Mucosa of stomach (tissue), 1 donor: ENCODE results near the gene CDR2.

Experiments
- H3K27me3 ChIP-seq: one replicate; pipeline ENCODE4 v1.7.0; 2013; ENCODE audit warnings: mild to moderate bottlenecking, low read length; ENCODE audit not compliant: control insufficient read depth, insufficient read depth
- H3K36me3 ChIP-seq: one replicate; pipeline ENCODE4 v1.7.0; 2013; ENCODE audit warnings: low read length; ENCODE audit not compliant: control insufficient read depth, insufficient read depth
- H3K4me1 ChIP-seq: one replicate; pipeline ENCODE4 v1.7.0; 2013; ENCODE audit warnings: mild to moderate bottlenecking, low read length; ENCODE audit not compliant: control insufficient read depth, insufficient read depth
- H3K4me3 ChIP-seq: one replicate; pipeline ENCODE4 v1.7.0; 2013; ENCODE audit warnings: low read length
- H3K9ac ChIP-seq: one replicate; pipeline ENCODE4 v1.7.0; 2013; ENCODE audit warnings: mild to moderate bottlenecking, low read length, moderate library complexity
- H3K9me3 ChIP-seq: one replicate; pipeline ENCODE4 v1.7.0; 2013; ENCODE audit warnings: mild to moderate bottlenecking, low read length, moderate library complexity; ENCODE audit not compliant: control insufficient read depth
- donor health status: Pancreatic carcinoma.

Gene CDR2

GRCh38 chr16:22318690-22319358, 55.6 kb downstream of the CDR2 start:
- no peaks in the 10 kb centered on the region for H3K27me3 ChIP-seq
- peaks cover 4% of the 10 kb centered on the region for H3K36me3 ChIP-seq
- no peaks in the 10 kb centered on the region for H3K9me3 ChIP-seq
- no peaks in the 10 kb centered on the region for H3K4me1 ChIP-seq
- H3K4me3 ChIP-seq: no peak overlapping the region
- H3K9ac ChIP-seq: no peak overlapping the region

- no peak overlapping the region for H3K9ac ChIP-seq
- H3K27me3 ChIP-seq: no peaks in the 10 kb centered on the region
- no peak overlapping the region for H3K4me3 ChIP-seq
- no peaks in the 10 kb centered on the region for H3K9me3 ChIP-seq
- H3K4me1 ChIP-seq: no peaks in the 10 kb centered on the region
- H3K36me3 ChIP-seq: peaks cover 4% of the 10 kb centered on the region
These were observed 56.8 kb downstream of the CDR2 start for GRCh38 chr16:22317625-22318024.

- Histone ChIP-seq H3K4me1 (no peaks in the 10 kb centered on the region), H3K9me3 (no peaks in the 10 kb centered on the region), H3K36me3 (peaks cover 4% of the 10 kb centered on the region), H3K9ac (no peak overlapping the region), H3K27me3 (no peaks in the 10 kb centered on the region), H3K4me3 (no peak overlapping the region)
These were observed 57.4 kb downstream of the CDR2 start for GRCh38 chr16:22317001-22317530.

DNA sequence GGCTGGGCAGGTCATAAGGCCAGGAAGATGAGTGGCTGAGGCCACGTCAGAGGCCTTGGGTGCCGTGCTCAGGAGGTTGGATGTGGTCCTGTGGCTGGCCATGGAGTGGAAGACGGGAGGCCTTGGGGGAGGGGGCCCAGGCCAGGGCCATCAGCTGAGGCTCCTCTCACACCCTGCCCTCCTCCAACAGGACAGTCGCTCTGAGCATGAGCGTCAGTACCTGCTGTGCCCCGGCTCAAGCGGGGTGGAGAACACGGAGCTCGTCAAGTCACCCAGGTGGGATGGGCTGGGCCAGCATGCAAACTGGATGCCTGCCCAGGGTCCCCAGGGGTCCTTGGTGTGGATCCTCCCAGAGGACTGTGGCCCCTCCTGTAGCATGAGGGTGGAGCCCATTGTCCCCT, 58.0 kb downstream of the CDR2 start:
- Histone ChIP-seq H3K9ac (no peak overlapping the region), H3K4me3 (no peak overlapping the region), H3K27me3 (no peaks in the 10 kb centered on the region), H3K36me3 (peaks cover 8% of the 10 kb centered on the region), H3K9me3 (no peaks in the 10 kb centered on the region), H3K4me1 (no peaks in the 10 kb centered on the region)

- no peaks in the 10 kb centered on the region for H3K4me1 ChIP-seq
- H3K9me3 ChIP-seq: no peaks in the 10 kb centered on the region
- H3K36me3 ChIP-seq: peaks cover 8% of the 10 kb centered on the region
- H3K9ac ChIP-seq: no peak overlapping the region
- no peak overlapping the region for H3K4me3 ChIP-seq
- H3K27me3 ChIP-seq: no peaks in the 10 kb centered on the region
These were observed 58.4 kb downstream of the CDR2 start for GRCh38 chr16:22315979-22316378.

DNA sequence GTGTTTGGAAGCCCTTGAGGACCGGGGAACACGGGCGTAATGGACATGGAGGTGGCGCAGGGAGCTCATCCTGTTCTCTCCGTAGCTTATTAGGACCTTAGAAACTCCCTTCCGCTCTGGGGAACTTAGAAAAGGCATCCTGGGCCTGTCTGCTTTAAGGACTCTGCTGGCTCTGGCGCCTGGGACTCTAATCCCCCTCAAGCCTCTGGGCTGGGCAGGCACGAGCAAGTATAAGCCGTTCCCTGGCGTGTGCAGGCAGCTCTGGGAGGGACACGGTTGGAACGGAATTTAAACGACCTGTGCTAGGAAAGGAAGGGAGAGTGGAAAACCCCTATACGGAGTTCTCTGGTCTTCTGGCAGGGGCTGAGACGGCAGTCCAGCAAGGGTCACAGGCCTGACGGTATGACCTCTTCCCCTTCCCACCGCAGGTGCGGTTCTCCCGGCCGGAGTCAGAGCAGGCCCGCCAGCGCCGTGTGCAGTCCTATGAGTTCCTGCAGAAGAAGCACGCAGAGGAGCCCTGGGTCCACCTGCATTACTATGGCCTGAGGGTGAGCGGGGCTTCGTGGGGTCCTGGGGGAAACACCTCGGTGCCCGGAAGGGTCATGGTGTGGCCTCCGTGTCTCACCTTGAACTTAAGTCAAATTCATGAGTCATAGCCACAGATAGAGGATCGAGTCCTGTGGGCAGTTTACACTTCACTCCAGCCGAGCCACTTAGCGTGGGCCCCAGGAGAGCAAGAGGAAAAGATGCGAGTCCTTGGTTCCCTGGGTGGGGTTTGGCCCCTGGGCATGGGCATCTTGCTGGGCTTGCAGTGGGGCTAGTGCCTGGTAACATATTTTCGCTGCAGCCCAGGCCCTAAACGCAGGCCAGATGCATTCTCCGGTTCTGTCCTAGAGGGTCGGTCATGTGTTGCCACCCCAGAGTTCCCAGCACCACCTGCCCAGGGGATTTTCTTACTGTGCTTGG, 59.5 kb downstream of the CDR2 start:
- H3K9ac ChIP-seq: no peak overlapping the region
- no peak overlapping the region for H3K4me3 ChIP-seq
- H3K9me3 ChIP-seq: no peaks in the 10 kb centered on the region
- H3K36me3 ChIP-seq: peaks cover 8% of the 10 kb centered on the region
- no peaks in the 10 kb centered on the region for H3K27me3 ChIP-seq
- H3K4me1 ChIP-seq: no peaks in the 10 kb centered on the region

DNA sequence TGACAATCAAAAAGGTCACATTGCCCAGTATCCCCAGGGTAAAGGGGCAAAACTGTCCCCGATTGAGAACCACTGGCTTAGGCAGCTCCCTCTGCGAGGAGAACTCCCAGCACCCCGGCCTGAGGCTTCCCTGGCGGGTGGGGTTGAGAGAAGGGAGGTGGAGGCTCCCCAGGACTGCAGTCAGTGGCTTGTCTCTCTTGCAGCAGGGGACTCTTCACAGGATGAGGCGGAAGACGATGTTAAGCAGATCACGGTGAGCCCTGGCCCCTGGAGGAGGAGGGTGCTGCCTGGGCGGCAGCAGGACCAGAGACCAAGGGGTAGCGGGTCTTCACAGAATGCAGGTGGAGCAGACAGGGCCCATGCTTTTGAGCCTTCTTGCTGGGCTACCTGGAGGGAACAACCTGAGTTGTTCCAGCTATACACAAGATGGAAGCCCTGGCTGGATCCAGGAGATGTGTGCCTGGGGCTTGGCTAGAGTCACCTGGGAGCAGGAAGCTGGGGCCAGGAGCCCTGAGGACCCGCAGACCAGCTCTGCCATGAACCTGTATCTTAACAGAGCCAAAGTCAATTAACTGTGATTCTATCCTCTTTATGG, 60.4 kb downstream of the CDR2 start:
- no peak overlapping the region for H3K9ac ChIP-seq
- H3K27me3 ChIP-seq: no peaks in the 10 kb centered on the region
- no peaks in the 10 kb centered on the region for H3K9me3 ChIP-seq
- peaks cover 13% of the 10 kb centered on the region for H3K36me3 ChIP-seq
- no peaks in the 10 kb centered on the region for H3K4me1 ChIP-seq
- H3K4me3 ChIP-seq: no peak overlapping the region

DNA sequence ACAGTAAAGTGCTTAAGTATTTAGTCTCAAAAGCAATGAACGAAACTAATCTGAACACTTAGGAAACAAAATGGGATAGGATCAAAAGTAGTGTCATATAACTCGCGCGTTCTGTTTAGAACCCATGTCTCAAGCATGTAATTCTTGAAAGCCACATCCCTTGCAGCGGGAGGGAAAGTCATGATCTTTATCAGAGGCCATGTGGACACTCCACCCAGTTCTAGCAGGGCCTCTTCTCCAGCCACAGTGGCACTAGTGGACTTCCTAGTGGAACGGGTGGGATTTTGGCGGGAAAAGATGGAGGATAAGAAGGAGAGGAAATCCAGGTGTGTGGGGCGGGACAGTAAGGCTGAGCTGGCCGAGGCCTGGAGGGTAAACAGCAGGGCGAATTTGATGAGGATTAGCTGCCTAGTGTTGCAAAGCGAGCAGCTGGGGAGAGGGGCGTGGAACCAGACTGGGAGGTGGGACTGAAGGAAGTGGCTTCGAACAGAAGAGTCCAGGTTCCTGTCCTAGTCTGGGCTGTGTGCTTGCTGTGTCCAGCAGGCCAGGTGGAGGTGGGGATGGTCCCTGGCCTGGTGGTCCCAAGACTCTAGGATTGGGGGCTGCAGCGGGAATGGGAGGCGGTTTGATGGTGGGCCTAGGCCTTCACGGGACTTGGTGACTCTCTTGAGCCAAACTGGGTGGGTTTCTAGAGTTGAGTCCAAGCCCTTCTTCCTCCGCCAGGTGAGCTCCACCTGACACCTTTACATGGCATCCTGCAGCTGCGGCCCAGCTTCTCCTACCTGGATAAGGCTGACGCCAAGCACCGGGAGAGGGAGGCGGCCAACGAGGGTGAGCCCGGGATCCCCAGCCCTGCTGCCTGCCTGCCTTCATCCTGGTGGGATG, 61.3 kb downstream of the CDR2 start:
- Histone ChIP-seq H3K27me3 (no peaks in the 10 kb centered on the region), H3K4me1 (no peaks in the 10 kb centered on the region), H3K36me3 (peaks cover 9% of the 10 kb centered on the region), H3K9me3 (no peaks in the 10 kb centered on the region), H3K9ac (no peak overlapping the region), H3K4me3 (no peak overlapping the region)

GRCh38 chr16:22311520-22311919, 62.9 kb downstream of the CDR2 start:
- peaks cover 9% of the 10 kb centered on the region for H3K36me3 ChIP-seq

DNA sequence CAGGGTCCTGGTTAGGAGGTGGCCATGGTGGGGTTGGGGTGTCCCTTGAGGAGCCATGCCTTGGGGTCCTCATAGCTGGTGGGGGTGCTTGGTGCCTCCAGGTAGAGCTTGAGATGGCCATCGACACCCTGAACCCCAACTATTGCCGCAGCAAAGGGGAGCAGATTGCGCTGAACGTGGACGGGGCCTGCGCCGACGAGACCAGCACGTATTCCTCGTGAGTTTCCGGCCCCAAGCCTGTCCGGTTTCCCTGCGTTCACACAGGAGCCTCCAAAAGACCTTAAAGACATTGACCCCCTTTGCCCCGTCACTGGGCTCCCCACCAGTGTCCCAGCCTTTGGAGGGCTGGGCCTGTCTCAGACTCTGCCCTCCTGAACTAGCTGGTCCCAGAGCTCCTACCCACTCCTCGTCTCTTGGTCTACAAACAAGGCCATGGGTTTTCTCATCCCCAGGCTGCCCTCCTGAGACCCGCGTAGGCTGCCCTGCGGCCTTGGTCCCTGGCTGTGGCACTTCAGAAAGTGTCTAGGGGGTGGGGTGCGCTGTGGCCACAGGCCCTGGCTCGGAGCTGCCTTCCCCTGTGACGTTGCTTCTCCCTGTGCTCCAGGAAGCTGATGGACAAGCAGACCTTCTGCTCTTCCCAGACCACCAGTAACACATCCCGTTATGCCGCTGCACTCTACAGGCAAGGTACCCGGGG, 65.4 kb downstream of the CDR2 start:
- no peaks in the 10 kb centered on the region for H3K9me3 ChIP-seq
- H3K36me3 ChIP-seq: peaks cover 15% of the 10 kb centered on the region
- no peaks in the 10 kb centered on the region for H3K4me1 ChIP-seq
- H3K27me3 ChIP-seq: no peaks in the 10 kb centered on the region
- H3K9ac ChIP-seq: no peak overlapping the region
- H3K4me3 ChIP-seq: no peak overlapping the region

More at GRCh38 chr16:22311520-22311919, 62.9 kb downstream of the CDR2 start:
- no peak overlapping the region for H3K4me3 ChIP-seq
- H3K27me3 ChIP-seq: no peaks in the 10 kb centered on the region
- no peaks in the 10 kb centered on the region for H3K9me3 ChIP-seq
- H3K4me1 ChIP-seq: no peaks in the 10 kb centered on the region
- no peak overlapping the region for H3K9ac ChIP-seq

GRCh38 chr16:22307838-22308237, 66.6 kb downstream of the CDR2 start:
- Histone ChIP-seq H3K4me1 (no peaks in the 10 kb centered on the region), H3K4me3 (no peak overlapping the region), H3K27me3 (no peaks in the 10 kb centered on the region), H3K9ac (no peak overlapping the region), H3K36me3 (peaks cover 15% of the 10 kb centered on the region), H3K9me3 (no peaks in the 10 kb centered on the region)
